Naive B cell (primary cell): ENCODE results near the gene MRPS33. TPM values are rescaled to one million over a fixed set of nuclear protein-coding genes. Genes with fewer than 3 reads are reported as not detected.
"Not testable (repeated sequence)": the region's sequence is repeated elsewhere in the genome, so short reads cannot be mapped to it uniquely, and the experiment has no call there.

ENCODE experiments used
- ATAC-seq, 2 donors: fragments of 150-1000 bp; cut with Tn5 transposase; 2 replicates each; pipeline ENCODE4 v1.10.0; 2021; ENCODE audit warnings: low read depth in 2 of 2, mild to moderate bottlenecking in 2 of 2, moderate library complexity in 2 of 2
- DNase-seq: peaks from one replicate; pipeline ENCODE4 v3.0.0; 2022
- H3K27ac Mint-ChIP-seq, 6 donors: one replicate each; pipeline ENCODE4 v1.8.0; 2020 to 2022; ENCODE audit warnings: mild to moderate bottlenecking in 6 of 6, mixed read lengths in 6 of 6, moderate library complexity in 5 of 6, inconsistent platforms in 2 of 6
- H3K27me3 Mint-ChIP-seq, 3 donors: one replicate each; pipeline ENCODE4 v1.8.0; 2021 to 2022; ENCODE audit warnings: mixed read lengths in 3 of 3, mild to moderate bottlenecking in 1 of 3
- H3K36me3 Mint-ChIP-seq, 2 donors: one replicate each; pipeline ENCODE4 v1.8.0; 2020 to 2022; ENCODE audit warnings: mixed read lengths in 2 of 2, inconsistent platforms in 1 of 2, mild to moderate bottlenecking in 1 of 2
- H3K4me1 Mint-ChIP-seq, 3 donors: one replicate each; pipeline ENCODE4 v1.8.0; 2020 to 2022; ENCODE audit warnings: mixed read lengths in 3 of 3, inconsistent platforms in 1 of 3, mild to moderate bottlenecking in 1 of 3, moderate library complexity in 1 of 3
- H3K4me3 Mint-ChIP-seq, 8 donors: one replicate each; pipeline ENCODE4 v1.8.0; 2020 to 2022; ENCODE audit warnings: mild to moderate bottlenecking in 8 of 8, mixed read lengths in 8 of 8, moderate library complexity in 8 of 8, inconsistent platforms in 2 of 8
- H3K9me3 Mint-ChIP-seq, 7 donors: one replicate each; pipeline ENCODE4 v1.8.0; 2020 to 2022; ENCODE audit warnings: mixed read lengths in 7 of 7, mild to moderate bottlenecking in 5 of 7, inconsistent platforms in 2 of 7, moderate library complexity in 1 of 7
- polyA plus RNA-seq, 6 donors: library from polyadenylated mRNA; unstranded; fragments of 300-500 nt; fragmentation: Illumina TruSeq; gene quantifications; one replicate each; pipeline ENCODE4 v1.2.3, GENCODE V29; 2021; ENCODE audit warnings: low read depth in 6 of 6

The MRPS33 gene
- polyA plus RNA-seq, 6 donors from 2014 or later: 39.2 to 69.1 (median 50.1) TPM

GRCh38 chr7:140966561-140967233, 48.1 kb downstream of the MRPS33 start:
- no peak overlapping the region for H3K4me3 Mint-ChIP-seq
- H3K36me3 Mint-ChIP-seq: no peaks in the 10 kb centered on the region
- no peak for DNase-seq
- no peak for ATAC-seq
- H3K27ac Mint-ChIP-seq: no peak overlapping the region
- H3K4me1 Mint-ChIP-seq: no peaks in the 10 kb centered on the region
- peaks cover 3 to 15% (median 14%) of the 10 kb centered on the region in 3 donors for H3K27me3 Mint-ChIP-seq
- peaks cover 0 to 2% (median 0%) of the 10 kb centered on the region in 7 donors for H3K9me3 Mint-ChIP-seq

- H3K27ac Mint-ChIP-seq: peak overlapping the region in 1 of 6 donors; percentile 1
- no peaks in the 10 kb centered on the region for H3K4me1 Mint-ChIP-seq
- no peak for ATAC-seq
- peaks cover 0 to 8% (median 6%) of the 10 kb centered on the region in 3 donors for H3K27me3 Mint-ChIP-seq
- peaks cover 2 to 22% (median 6%) of the 10 kb centered on the region in 7 donors for H3K9me3 Mint-ChIP-seq
- DNase-seq: no peak
- H3K4me3 Mint-ChIP-seq: no peak overlapping the region
- H3K36me3 Mint-ChIP-seq: peaks cover 5 to 14% of the 10 kb centered on the region in 2 donors
These were observed 53.6 kb downstream of the MRPS33 start for GRCh38 chr7:140961117-140961516.

GRCh38 chr7:140956997-140957396, 57.8 kb downstream of the MRPS33 start:
- not testable (repeated sequence) for H3K27ac Mint-ChIP-seq, H3K4me3 Mint-ChIP-seq, ATAC-seq, H3K4me1 Mint-ChIP-seq, DNase-seq
- peaks cover 3 to 22% (median 6%) of the 10 kb centered on the region in 7 donors for H3K9me3 Mint-ChIP-seq
- peaks cover 5 to 20% of the 10 kb centered on the region in 2 donors for H3K36me3 Mint-ChIP-seq
- peaks cover 0 to 13% (median 9%) of the 10 kb centered on the region in 3 donors for H3K27me3 Mint-ChIP-seq

Other genes with a start within 250 kb of the MRPS33 start
- gene BRAF, start 90.0 kb downstream of the MRPS33 start, polyA plus RNA-seq: 10 to 100 TPM; 14.8 to 27.9 (median 21.1) TPM
- not detected for gene TMEM178B, start 59.1 kb upstream of the MRPS33 start, polyA plus RNA-seq